K562 (cell line): ENCODE data around the gene LY6G6D. TPM values are rescaled to one million over a fixed set of nuclear protein-coding genes. Genes with fewer than 3 reads are reported as not detected.

Experiments used
- ATF3 ChIP-seq, 2 experiments: fragments of 450-650 bp in 1 of 2; sonication (generic) in 1 of 2; formaldehyde crosslinking in 1 of 2; IDR thresholded peaks in 1 of 2; conservative IDR thresholded peaks in 1 of 2; 2 replicates each; pipeline versions ENCODE4 v1.6.1 to v1.8.1; 2016 to 2023; ENCODE audit warnings: mild to moderate bottlenecking in 2 of 2, moderate library complexity in 2 of 2, inconsistent platforms in 1 of 2, missing genetic modification reagents in 1 of 2
- BACH1 ChIP-seq: fragments of 200-800 bp; sonication (Bioruptor generic); IDR thresholded peaks from 2 replicates; pipeline ENCODE4 v1.6.1; 2016; ENCODE audit warnings: missing genetic modification characterization, missing compliant biosample characterization
- BCOR ChIP-seq: fragments of 450-650 bp; IDR thresholded peaks from 2 replicates; pipeline ENCODE4 v1.6.1; 2016
- IFI16 ChIP-seq: fragments of 250-450 bp; sonication (Bioruptor Pico); IDR thresholded peaks from 2 replicates; pipeline ENCODE4 v2.1.2; 2022; ENCODE audit warnings: mild to moderate bottlenecking, inconsistent platforms
- KAT2B ChIP-seq: IDR thresholded peaks from one replicate; pipeline ENCODE4 v1.6.1; 2012; ENCODE audit warnings: low read depth, mild to moderate bottlenecking, control low read depth, inconsistent platforms, low read length, moderate library complexity
- MAX ChIP-seq: sonication (generic); formaldehyde crosslinking; IDR thresholded peaks from 2 replicates; pipeline ENCODE4 v1.9.0; 2022; ENCODE audit warnings: mild to moderate bottlenecking, missing genetic modification reagents
- NR0B1 ChIP-seq: fragments of 450-650 bp; IDR thresholded peaks from one replicate; pipeline ENCODE4 v1.6.1; 2018; ENCODE audit warnings: mild to moderate bottlenecking, moderate library complexity; ENCODE audit not compliant: partially characterized antibody
- NR3C1 ChIP-seq: sonication (generic); formaldehyde crosslinking; IDR thresholded peaks from 2 replicates; pipeline ENCODE4 v1.8.1; 2022; ENCODE audit warnings: missing genetic modification reagents
- PHTF2 ChIP-seq: fragments of 250-450 bp; sonication (Bioruptor Pico); IDR thresholded peaks from 2 replicates; pipeline ENCODE4 v1.5.0; 2021; ENCODE audit warnings: mild to moderate bottlenecking
- RERE ChIP-seq: sonication (generic); formaldehyde crosslinking; IDR thresholded peaks from 2 replicates; pipeline ENCODE4 v1.8.0; 2023; ENCODE audit warnings: missing genetic modification reagents, mild to moderate bottlenecking, borderline replicate concordance
- SIN3A ChIP-seq, 2 experiments: fragments of 150-350 bp in 1 of 2; IDR thresholded peaks; 2 replicates each; pipeline ENCODE4 v1.6.1; 2011 to 2016; ENCODE audit warnings: borderline replicate concordance in 2 of 2, low read depth in 2 of 2, low read length in 2 of 2, mild to moderate bottlenecking in 2 of 2, moderate library complexity in 2 of 2; ENCODE audit not compliant: control insufficient read depth in 1 of 2
- SMAD4 ChIP-seq: fragments of 250-450 bp; sonication (Bioruptor Pico); conservative IDR thresholded peaks from 2 replicates; pipeline ENCODE4 v1.8.0; 2021; ENCODE audit warnings: inconsistent platforms, mild to moderate bottlenecking, moderate library complexity
- WHSC1 ChIP-seq: IDR thresholded peaks from one replicate; pipeline ENCODE4 v1.6.1; 2012; ENCODE audit warnings: low read length, control low read depth, inconsistent platforms
- ZNF12 ChIP-seq: sonication (generic); formaldehyde crosslinking; IDR thresholded peaks from 2 replicates; pipeline ENCODE4 v1.4.0; 2020; ENCODE audit warnings: mild to moderate bottlenecking, missing genetic modification reagents
- ZNF551 ChIP-seq: fragments of 250-450 bp; sonication (Bioruptor Pico); IDR thresholded peaks from 2 replicates; pipeline ENCODE4 v1.5.0; 2021; ENCODE audit warnings: mild to moderate bottlenecking, moderate library complexity
- ZNF589 ChIP-seq: fragments of 200-800 bp; sonication (Bioruptor generic); IDR thresholded peaks from 2 replicates; pipeline ENCODE4 v1.6.1; 2016; ENCODE audit warnings: low read depth, missing genetic modification characterization, missing compliant biosample characterization
- polyA plus RNA-seq, 8 experiments: library from polyadenylated mRNA; depleted of rRNA in 4 of 8; stranded (reverse) in 5 of 8; unstranded in 3 of 8; fragments of >200 nt; fragmentation: Nextera tagmentation in 2 of 8; fragmentation: Illumina TruSeq in 1 of 8; extraction: Ambion mirVana in 2 of 8; extraction: Trizol in 1 of 8; gene quantifications; 2 replicates each; pipeline versions ENCODE4 v1.2.1 to v1.2.3, GENCODE V29; 2011 to 2014; ENCODE audit warnings: inconsistent platforms in 1 of 8, missing spikeins in 1 of 8
- total RNA-seq, 7 experiments: library from RNA; depleted of rRNA in 6 of 7; stranded (reverse); fragments of >200 nt in 6 of 7; fragmentation: Illumina TruSeq in 2 of 7; extraction: Trizol in 2 of 7; gene quantifications; 2 replicates each; pipeline versions ENCODE4 v1.2.1 to v1.2.3, GENCODE V29; 2011 to 2021; ENCODE audit warnings: low replicate concordance in 1 of 7
- TF ChIP-seq, protein P1 (sequence below): sonication (generic); formaldehyde crosslinking; IDR thresholded peaks from 2 replicates; pipeline ENCODE4 v1.8.0; 2022; ENCODE audit warnings: missing genetic modification reagents, mild to moderate bottlenecking, borderline replicate concordance

Gene LY6G6D
- total and polyA plus RNA-seq, 9 of the 15 experiments (the other 6 are each of a cell fraction or from before 2014, with no cell fraction given) = 0.30 to 0.38 TPM; not detected in 7

GRCh38 chr6:31729515-31729978, 14.4 kb downstream of the LY6G6D start (continued):
- TF ChIP-seq RERE (CRISPR knock-in tag) (no peak), NR3C1 (no peak), WHSC1 (no peak), MAX (CRISPR knock-in tag) (peak; percentile 62; the same call in 1 of the 2 replicates), ZNF551 (CRISPR knock-in tag) (no peak), BCOR (peak; percentile 54; the same call in 1 of the 2 replicates), ZNF589 (CRISPR knock-in tag) (no peak), SMAD4 (0 out of 2 replicates have a peak, but pooled peaks have one; percentile 11), ZNF12 (no peak), SIN3A (IDR thresholded peaks at IDR 0.05; ENCODE audit: borderline replicate concordance in 2 of 2, control insufficient read depth in 1 of 2, low read depth in 2 of 2, low read length in 2 of 2) (peak in 1 of 2 experiments; percentile 99; a peak in 2 of 4 replicates), ATF3 (IDR thresholded peaks at IDR 0.05) (no peak), ATF3 (CRISPR knock-in tag; conservative IDR thresholded peaks at IDR 0.05) (no peak; the same call in 1 of the 2 replicates), PHTF2 (CRISPR knock-in tag) (no peak), KAT2B (no peak), NR0B1 (no peak), BACH1 (no peak), IFI16 (CRISPR knock-in tag) (no peak)
- TF ChIP-seq, protein P1, sequence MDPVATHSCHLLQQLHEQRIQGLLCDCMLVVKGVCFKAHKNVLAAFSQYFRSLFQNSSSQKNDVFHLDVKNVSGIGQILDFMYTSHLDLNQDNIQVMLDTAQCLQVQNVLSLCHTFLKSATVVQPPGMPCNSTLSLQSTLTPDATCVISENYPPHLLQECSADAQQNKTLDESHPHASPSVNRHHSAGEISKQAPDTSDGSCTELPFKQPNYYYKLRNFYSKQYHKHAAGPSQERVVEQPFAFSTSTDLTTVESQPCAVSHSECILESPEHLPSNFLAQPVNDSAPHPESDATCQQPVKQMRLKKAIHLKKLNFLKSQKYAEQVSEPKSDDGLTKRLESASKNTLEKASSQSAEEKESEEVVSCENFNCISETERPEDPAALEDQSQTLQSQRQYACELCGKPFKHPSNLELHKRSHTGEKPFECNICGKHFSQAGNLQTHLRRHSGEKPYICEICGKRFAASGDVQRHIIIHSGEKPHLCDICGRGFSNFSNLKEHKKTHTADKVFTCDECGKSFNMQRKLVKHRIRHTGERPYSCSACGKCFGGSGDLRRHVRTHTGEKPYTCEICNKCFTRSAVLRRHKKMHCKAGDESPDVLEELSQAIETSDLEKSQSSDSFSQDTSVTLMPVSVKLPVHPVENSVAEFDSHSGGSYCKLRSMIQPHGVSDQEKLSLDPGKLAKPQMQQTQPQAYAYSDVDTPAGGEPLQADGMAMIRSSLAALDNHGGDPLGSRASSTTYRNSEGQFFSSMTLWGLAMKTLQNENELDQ (CRISPR knock-in tag) = no peak
